ENCODE measurements around the gene KCNJ9.
"Not testable (repeated sequence)": the region's sequence is repeated elsewhere in the genome, so short reads cannot be mapped to it uniquely, and the experiment has no call there.

The KCNJ9 gene

GRCh38 chr1:160047111-160047991 is 34.0 kb upstream of the KCNJ9 start:
- no peaks in the 10 kb centered on the region for H4K20me1 ChIP-seq (ENCODE audit: control insufficient read depth, insufficient read depth, low read depth, low read length)
- no peaks in the 10 kb centered on the region for H3K36me3 ChIP-seq (ENCODE audit: control insufficient read depth, low read length)
- H3F3A ChIP-seq (ENCODE audit: control insufficient read depth, insufficient read depth) = no peaks in the 10 kb centered on the region
- H3K27ac ChIP-seq (ENCODE audit: low read depth, low read length) = no peak overlapping the region
- H3K9me2 ChIP-seq (replicated peaks; ENCODE audit: control insufficient read depth, low read length) = no peaks in the 10 kb centered on the region
- H3K27me3 ChIP-seq (ENCODE audit: control insufficient read depth, low read length) = peaks cover 38% of the 10 kb centered on the region
- no peaks in the 10 kb centered on the region for H3K79me2 ChIP-seq (ENCODE audit: control insufficient read depth, low read length)
- peaks cover 12% of the 10 kb centered on the region for H3K4me1 ChIP-seq (ENCODE audit: control insufficient read depth, low read length)
- H3K9me3 ChIP-seq (ENCODE audit: control insufficient read depth, insufficient read depth, low read length) = no peaks in the 10 kb centered on the region
- peak overlapping the region; percentile 84 for H3K4me2 ChIP-seq (ENCODE audit: low read length)
- no peak for TF ChIP-seq EZH2phosphoT487 (IDR thresholded peaks at IDR 0.05; ENCODE audit: borderline replicate concordance, low read length)
- no peak for TF ChIP-seq CTCF (IDR thresholded peaks at IDR 0.05; ENCODE audit: low read depth, low read length, poor library complexity, severe bottlenecking)
- peak overlapping the region; percentile 63 for H3K4me3 ChIP-seq (ENCODE audit: low read length)

GRCh38 chr1:160048335-160048734 is 33.0 kb upstream of the KCNJ9 start:
- no peak overlapping the region for H3K4me2 ChIP-seq (ENCODE audit: low read length)
- TF ChIP-seq EZH2phosphoT487 (IDR thresholded peaks at IDR 0.05; ENCODE audit: borderline replicate concordance, low read length) = no peak
- no peaks in the 10 kb centered on the region for H3K9me2 ChIP-seq (replicated peaks; ENCODE audit: control insufficient read depth, low read length)
- no peaks in the 10 kb centered on the region for H3K36me3 ChIP-seq (ENCODE audit: control insufficient read depth, low read length)
- peaks cover 12% of the 10 kb centered on the region for H3K4me1 ChIP-seq (ENCODE audit: control insufficient read depth, low read length)
- H3F3A ChIP-seq (ENCODE audit: control insufficient read depth, insufficient read depth) = no peaks in the 10 kb centered on the region
- peaks cover 48% of the 10 kb centered on the region for H3K27me3 ChIP-seq (ENCODE audit: control insufficient read depth, low read length)
- no peak overlapping the region for H3K27ac ChIP-seq (ENCODE audit: low read depth, low read length)
- H4K20me1 ChIP-seq (ENCODE audit: control insufficient read depth, insufficient read depth, low read depth, low read length) = no peaks in the 10 kb centered on the region
- H3K4me3 ChIP-seq (ENCODE audit: low read length) = no peak overlapping the region
- H3K79me2 ChIP-seq (ENCODE audit: control insufficient read depth, low read length) = no peaks in the 10 kb centered on the region
- H3K9me3 ChIP-seq (ENCODE audit: control insufficient read depth, insufficient read depth, low read length) = no peaks in the 10 kb centered on the region

- Histone ChIP-seq H3K9me2 (replicated peaks; ENCODE audit: control insufficient read depth, low read length) (no peaks in the 10 kb centered on the region), H4K20me1 (ENCODE audit: control insufficient read depth, insufficient read depth, low read depth, low read length) (no peaks in the 10 kb centered on the region), H3K4me2 (ENCODE audit: low read length) (no peak overlapping the region), H3K27ac (ENCODE audit: low read depth, low read length) (no peak overlapping the region), H3K79me2 (ENCODE audit: control insufficient read depth, low read length) (no peaks in the 10 kb centered on the region), H3K9me3 (ENCODE audit: control insufficient read depth, insufficient read depth, low read length) (no peaks in the 10 kb centered on the region), H3K4me3 (ENCODE audit: low read length) (no peak overlapping the region), H3K27me3 (ENCODE audit: control insufficient read depth, low read length) (peaks cover 55% of the 10 kb centered on the region), H3K4me1 (ENCODE audit: control insufficient read depth, low read length) (peaks cover 12% of the 10 kb centered on the region), H3F3A (ENCODE audit: control insufficient read depth, insufficient read depth) (no peaks in the 10 kb centered on the region), H3K36me3 (ENCODE audit: control insufficient read depth, low read length) (no peaks in the 10 kb centered on the region)
- TF ChIP-seq CTCF (IDR thresholded peaks at IDR 0.05; ENCODE audit: low read depth, low read length, poor library complexity, severe bottlenecking) (no peak), EZH2phosphoT487 (IDR thresholded peaks at IDR 0.05; ENCODE audit: borderline replicate concordance, low read length) (no peak)
Observed at GRCh38 chr1:160049101-160049500, 32.2 kb upstream of the KCNJ9 start.

GRCh38 chr1:160050182-160050581 is 31.2 kb upstream of the KCNJ9 start:
- H3K9me2 ChIP-seq (replicated peaks; ENCODE audit: control insufficient read depth, low read length); H3K36me3 ChIP-seq (ENCODE audit: control insufficient read depth, low read length); H3K4me3 ChIP-seq (ENCODE audit: low read length); H3K79me2 ChIP-seq (ENCODE audit: control insufficient read depth, low read length); H3K27ac ChIP-seq (ENCODE audit: low read depth, low read length); H3K9me3 ChIP-seq (ENCODE audit: control insufficient read depth, insufficient read depth, low read length); H3K4me2 ChIP-seq (ENCODE audit: low read length); H3F3A ChIP-seq (ENCODE audit: control insufficient read depth, insufficient read depth); H4K20me1 ChIP-seq (ENCODE audit: control insufficient read depth, insufficient read depth, low read depth, low read length): not testable (repeated sequence)
- Histone ChIP-seq H3K4me1 (ENCODE audit: control insufficient read depth, low read length) (peaks cover 12% of the 10 kb centered on the region), H3K27me3 (ENCODE audit: control insufficient read depth, low read length) (peaks cover 59% of the 10 kb centered on the region)
